Measurements from ENCODE around the gene ARHGEF33.
A peak's percentile ranks its signal among the peaks of the same experiment; 100 is the strongest.

ARHGEF33 gene

DNA sequence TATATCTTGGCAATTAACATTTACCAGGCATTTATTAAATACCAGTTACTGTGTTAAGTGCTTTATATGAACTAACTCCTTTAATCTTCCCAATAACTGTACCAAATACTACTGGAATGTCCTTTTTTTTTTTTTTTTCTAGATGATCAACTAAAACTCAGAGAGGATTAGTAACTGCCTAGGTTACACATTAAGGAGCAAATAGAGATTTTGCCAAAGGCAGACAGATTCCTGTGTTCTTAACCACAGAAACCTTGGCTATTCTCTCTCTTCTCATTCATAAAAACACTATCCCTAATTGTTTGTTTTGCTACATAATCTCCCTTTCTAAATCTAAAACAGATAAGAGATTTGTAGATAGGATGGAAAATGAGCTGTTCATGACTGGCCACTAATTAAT lies 27.2 kb upstream of the ARHGEF33 start:
- TF ChIP-seq, protein P1, sequence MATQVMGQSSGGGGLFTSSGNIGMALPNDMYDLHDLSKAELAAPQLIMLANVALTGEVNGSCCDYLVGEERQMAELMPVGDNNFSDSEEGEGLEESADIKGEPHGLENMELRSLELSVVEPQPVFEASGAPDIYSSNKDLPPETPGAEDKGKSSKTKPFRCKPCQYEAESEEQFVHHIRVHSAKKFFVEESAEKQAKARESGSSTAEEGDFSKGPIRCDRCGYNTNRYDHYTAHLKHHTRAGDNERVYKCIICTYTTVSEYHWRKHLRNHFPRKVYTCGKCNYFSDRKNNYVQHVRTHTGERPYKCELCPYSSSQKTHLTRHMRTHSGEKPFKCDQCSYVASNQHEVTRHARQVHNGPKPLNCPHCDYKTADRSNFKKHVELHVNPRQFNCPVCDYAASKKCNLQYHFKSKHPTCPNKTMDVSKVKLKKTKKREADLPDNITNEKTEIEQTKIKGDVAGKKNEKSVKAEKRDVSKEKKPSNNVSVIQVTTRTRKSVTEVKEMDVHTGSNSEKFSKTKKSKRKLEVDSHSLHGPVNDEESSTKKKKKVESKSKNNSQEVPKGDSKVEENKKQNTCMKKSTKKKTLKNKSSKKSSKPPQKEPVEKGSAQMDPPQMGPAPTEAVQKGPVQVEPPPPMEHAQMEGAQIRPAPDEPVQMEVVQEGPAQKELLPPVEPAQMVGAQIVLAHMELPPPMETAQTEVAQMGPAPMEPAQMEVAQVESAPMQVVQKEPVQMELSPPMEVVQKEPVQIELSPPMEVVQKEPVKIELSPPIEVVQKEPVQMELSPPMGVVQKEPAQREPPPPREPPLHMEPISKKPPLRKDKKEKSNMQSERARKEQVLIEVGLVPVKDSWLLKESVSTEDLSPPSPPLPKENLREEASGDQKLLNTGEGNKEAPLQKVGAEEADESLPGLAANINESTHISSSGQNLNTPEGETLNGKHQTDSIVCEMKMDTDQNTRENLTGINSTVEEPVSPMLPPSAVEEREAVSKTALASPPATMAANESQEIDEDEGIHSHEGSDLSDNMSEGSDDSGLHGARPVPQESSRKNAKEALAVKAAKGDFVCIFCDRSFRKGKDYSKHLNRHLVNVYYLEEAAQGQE (IDR thresholded peaks at IDR 0.05; ENCODE audit: insufficient replicate concordance, low read depth): no peak
- TF ChIP-seq POLR2AphosphoS5 (IDR thresholded peaks at IDR 0.05; ENCODE audit: low read depth): no peak
- TF ChIP-seq, protein P2, sequence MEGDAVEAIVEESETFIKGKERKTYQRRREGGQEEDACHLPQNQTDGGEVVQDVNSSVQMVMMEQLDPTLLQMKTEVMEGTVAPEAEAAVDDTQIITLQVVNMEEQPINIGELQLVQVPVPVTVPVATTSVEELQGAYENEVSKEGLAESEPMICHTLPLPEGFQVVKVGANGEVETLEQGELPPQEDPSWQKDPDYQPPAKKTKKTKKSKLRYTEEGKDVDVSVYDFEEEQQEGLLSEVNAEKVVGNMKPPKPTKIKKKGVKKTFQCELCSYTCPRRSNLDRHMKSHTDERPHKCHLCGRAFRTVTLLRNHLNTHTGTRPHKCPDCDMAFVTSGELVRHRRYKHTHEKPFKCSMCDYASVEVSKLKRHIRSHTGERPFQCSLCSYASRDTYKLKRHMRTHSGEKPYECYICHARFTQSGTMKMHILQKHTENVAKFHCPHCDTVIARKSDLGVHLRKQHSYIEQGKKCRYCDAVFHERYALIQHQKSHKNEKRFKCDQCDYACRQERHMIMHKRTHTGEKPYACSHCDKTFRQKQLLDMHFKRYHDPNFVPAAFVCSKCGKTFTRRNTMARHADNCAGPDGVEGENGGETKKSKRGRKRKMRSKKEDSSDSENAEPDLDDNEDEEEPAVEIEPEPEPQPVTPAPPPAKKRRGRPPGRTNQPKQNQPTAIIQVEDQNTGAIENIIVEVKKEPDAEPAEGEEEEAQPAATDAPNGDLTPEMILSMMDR (IDR thresholded peaks at IDR 0.05; ENCODE audit: insufficient read depth, low read length): no peak
- no peak for TF ChIP-seq GABPA (IDR thresholded peaks at IDR 0.05; ENCODE audit: low read depth)
- TF ChIP-seq SPI1 (IDR thresholded peaks at IDR 0.05; ENCODE audit: borderline replicate concordance, low read depth): no peak
- H3K27me3 ChIP-seq (ENCODE audit: insufficient read depth, poor library complexity, severe bottlenecking): no peaks in the 10 kb centered on the region
- no peak overlapping the region for H3K27ac ChIP-seq (replicated peaks)
- no peak for DNase-seq (ENCODE audit: low read depth in 1 of 2, low spot score in 1 of 2)
- no peak overlapping the region for H3K4me3 ChIP-seq (replicated peaks; ENCODE audit: insufficient read depth, low read length)

DNA sequence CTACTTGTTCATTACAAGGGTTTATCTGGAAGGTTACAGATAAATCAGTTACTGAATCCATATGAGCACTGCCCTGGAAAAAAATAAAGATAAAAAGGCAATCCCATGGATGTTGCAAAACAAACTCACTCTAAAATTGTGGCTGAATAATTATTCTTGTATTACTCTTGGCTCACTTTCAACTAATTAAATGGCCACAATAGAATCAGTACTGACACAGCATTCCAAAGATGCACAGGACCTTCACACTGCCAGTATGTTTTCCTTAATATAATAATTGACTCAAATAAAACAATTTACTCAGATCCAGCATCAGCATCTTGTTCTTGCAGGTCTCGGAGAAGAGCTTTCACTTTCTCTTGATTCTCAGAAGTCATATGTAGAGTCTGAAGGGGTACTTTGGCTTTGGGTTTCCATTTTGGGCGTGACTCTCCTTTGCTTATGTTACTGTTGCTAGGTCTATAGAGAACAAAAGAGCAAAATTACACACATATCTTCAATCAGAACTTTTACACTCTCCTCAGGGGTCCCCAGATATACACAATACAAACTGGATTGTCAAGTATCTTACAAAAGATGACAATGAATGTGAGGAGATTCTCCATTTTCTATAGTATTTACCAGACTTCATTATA lies 26.5 kb upstream of the ARHGEF33 start:
- Histone ChIP-seq H3K27me3 (ENCODE audit: insufficient read depth, poor library complexity, severe bottlenecking) (no peaks in the 10 kb centered on the region), H3K4me3 (replicated peaks; ENCODE audit: insufficient read depth, low read length) (no peak overlapping the region), H3K27ac (replicated peaks) (no peak overlapping the region)
- no peak for DNase-seq (ENCODE audit: low read depth in 1 of 2, low spot score in 1 of 2)
- TF ChIP-seq, protein P2 (IDR thresholded peaks at IDR 0.05; ENCODE audit: insufficient read depth, low read length): no peak
- TF ChIP-seq GABPA (IDR thresholded peaks at IDR 0.05; ENCODE audit: low read depth) (no peak), SPI1 (IDR thresholded peaks at IDR 0.05; ENCODE audit: borderline replicate concordance, low read depth) (no peak)
- TF ChIP-seq, protein P1 (IDR thresholded peaks at IDR 0.05; ENCODE audit: insufficient replicate concordance, low read depth): no peak

DNA sequence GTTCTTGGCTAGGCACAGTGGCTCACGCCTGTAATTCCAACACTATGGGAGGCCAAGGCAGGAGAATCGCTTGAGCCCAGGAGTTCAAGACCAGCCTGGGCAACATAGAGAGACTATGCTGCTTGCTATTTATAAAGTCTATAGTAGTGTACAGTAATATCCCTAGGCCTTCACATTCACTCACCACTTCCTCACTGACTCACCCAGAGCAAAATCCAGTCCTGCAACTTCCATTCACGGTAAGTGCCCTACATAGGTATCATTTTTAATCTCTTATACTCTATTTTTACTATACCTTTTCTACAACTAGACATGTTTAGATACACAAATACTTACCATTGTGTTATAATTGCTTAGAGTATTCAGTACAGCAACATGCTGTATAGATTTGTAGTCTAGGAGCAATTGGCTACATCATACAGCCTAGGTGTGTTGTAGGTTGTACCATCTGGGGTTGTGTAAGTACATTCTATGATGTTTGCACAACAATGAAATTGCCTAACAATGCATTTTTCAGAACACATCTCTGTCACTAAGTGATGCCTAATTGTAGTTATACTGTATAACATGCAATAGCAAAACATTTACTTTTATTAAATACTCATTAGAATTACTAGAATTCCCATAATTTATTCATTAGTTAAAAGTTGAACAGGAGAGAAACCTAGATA lies 22.8 kb upstream of the ARHGEF33 start:
- no peak overlapping the region for H3K27ac ChIP-seq (replicated peaks)
- no peak overlapping the region for H3K4me3 ChIP-seq (replicated peaks; ENCODE audit: insufficient read depth, low read length)
- TF ChIP-seq, protein P1 (IDR thresholded peaks at IDR 0.05; ENCODE audit: insufficient replicate concordance, low read depth): no peak
- TF ChIP-seq GABPA (IDR thresholded peaks at IDR 0.05; ENCODE audit: low read depth) (no peak), SPI1 (IDR thresholded peaks at IDR 0.05; ENCODE audit: borderline replicate concordance, low read depth) (no peak), POLR2AphosphoS5 (IDR thresholded peaks at IDR 0.05; ENCODE audit: low read depth) (no peak)
- TF ChIP-seq, protein P2 (IDR thresholded peaks at IDR 0.05; ENCODE audit: insufficient read depth, low read length): no peak
- DNase-seq (ENCODE audit: low read depth in 1 of 2, low spot score in 1 of 2): peak in 1 of 2 experiments; percentile 15
- no peaks in the 10 kb centered on the region for H3K27me3 ChIP-seq (ENCODE audit: insufficient read depth, poor library complexity, severe bottlenecking)

Data from HL-60 (cell line).